ENCODE measurements around the gene B3GNT7.

- TF ChIP-seq, protein P1, sequence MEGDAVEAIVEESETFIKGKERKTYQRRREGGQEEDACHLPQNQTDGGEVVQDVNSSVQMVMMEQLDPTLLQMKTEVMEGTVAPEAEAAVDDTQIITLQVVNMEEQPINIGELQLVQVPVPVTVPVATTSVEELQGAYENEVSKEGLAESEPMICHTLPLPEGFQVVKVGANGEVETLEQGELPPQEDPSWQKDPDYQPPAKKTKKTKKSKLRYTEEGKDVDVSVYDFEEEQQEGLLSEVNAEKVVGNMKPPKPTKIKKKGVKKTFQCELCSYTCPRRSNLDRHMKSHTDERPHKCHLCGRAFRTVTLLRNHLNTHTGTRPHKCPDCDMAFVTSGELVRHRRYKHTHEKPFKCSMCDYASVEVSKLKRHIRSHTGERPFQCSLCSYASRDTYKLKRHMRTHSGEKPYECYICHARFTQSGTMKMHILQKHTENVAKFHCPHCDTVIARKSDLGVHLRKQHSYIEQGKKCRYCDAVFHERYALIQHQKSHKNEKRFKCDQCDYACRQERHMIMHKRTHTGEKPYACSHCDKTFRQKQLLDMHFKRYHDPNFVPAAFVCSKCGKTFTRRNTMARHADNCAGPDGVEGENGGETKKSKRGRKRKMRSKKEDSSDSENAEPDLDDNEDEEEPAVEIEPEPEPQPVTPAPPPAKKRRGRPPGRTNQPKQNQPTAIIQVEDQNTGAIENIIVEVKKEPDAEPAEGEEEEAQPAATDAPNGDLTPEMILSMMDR (IDR thresholded peaks at IDR 0.05), result no peak
- TF ChIP-seq POLR2A (IDR thresholded peaks at IDR 0.05), result no peak
- TF ChIP-seq EP300 (IDR thresholded peaks at IDR 0.05), result no peak
Measured at GRCh38 chr2:231380991-231381847, 14.3 kb upstream of the B3GNT7 start.
